Stimulated activated CD4-positive, alpha-beta T cell treated with anti-CD3 and anti-CD28 coated beads, Interleukin-4, amount 100 ng/mL, for 4 hours (primary cell): ENCODE measurements around the gene PLA2R1.
"Not testable (repeated sequence)": the region's sequence is repeated elsewhere in the genome, so short reads cannot be mapped to it uniquely, and the experiment has no call there.

ENCODE experiments used
- DNase-seq, 2 experiments: peaks; one replicate each; pipeline ENCODE4 v3.0.0-alpha.2; 2020

Gene PLA2R1

DNA sequence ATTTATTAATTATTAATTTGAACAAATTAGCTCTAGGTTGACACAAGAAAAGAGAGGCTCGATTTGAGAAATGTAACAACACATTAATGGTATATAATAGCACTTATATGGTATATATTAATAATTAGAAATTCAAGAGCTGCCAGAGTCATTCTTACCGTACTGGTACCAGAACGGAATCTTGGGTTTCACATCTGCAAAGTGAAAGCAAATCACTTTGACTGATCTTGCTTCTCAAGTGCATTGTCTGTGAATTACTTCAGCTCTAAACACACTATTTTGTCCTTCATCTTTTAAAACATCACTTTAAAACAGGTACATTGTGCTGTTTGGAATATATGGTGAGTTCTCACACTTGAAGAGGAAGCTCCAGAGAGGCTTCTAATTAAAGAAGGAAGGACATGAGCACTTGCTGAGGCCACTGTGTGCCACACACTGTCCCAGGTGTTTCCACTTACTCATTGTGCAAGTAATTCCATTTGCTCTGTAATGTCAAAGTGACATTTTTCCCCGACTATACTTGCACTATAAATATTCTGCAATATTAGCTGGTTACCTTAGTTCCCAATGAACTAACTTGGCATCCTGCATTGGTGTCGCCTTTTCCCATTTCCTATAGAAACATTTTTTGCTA is 85.8 kb downstream of the PLA2R1 start:
- DNase-seq = no peak

DNA sequence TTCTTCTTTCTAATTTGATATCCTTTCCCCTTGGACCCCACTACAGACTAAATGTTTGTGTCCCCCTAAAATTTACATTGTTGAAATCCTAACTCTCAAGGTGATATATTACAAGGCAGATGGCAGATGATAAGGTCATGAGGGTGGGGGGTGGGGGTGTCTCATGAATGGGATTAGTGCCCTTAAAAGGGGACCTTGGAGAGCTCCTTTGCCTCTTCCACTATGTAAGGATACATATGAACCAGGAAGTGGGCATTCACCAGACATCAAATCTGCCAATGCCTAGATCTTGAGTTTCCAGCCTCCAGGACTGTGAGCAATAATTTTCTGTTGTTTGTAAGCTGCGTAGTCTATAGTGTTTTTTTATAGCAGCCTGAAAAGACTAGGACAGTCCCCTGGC is 89.1 kb downstream of the PLA2R1 start:
- DNase-seq = no peak

DNA sequence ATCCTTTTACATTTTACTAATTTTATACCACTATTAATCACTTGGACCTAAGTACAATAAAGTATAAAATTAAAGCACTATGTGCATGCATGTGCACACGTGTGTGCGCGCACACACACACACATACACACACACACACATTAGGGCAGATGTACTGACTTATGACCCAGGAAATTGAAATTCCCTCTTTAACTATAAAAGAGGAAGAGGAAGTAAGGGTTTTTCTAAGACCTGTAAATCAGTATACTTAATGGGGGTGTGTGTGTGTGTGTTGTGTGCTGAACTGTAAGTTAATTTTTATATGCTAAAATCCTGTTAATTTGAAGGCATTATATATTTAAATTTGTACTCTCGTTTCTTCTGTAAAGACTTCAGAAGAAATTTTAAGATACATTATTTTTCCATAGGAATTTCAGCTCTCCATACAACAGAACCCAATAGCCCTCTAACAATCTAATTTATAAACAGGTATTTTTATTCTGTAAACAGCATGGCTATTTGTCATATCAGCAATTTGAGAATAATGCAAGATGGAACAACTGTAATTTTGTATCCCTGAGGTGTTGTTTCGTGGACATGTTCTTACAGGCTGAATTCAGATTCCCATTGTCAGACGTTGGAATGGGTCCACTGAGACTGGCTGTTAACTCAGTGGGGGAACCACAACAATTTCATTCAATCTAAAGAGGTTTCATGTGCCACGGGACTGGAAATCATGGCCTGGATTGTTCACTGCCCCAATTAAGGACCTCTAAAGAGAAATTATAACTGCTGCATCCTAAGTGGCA is 90.9 kb downstream of the PLA2R1 start:
- no peak for DNase-seq

DNA sequence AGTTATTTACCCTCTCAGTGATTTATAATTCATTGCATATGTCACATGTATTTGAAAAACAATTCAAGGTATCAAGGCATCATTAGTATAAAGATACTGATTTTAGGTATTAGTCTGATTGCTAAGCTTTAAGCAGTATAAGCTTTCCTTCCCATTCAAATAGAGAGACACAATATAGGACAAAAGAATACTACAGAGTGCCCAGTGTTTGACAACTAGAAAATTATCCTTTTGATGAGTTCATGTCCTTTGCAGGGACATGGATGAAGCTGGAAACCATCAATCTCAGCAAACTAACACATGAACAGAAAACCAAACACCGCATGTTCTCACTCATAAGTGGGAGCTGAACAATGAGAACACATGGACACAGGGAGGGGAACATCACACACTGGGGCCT is 91.9 kb downstream of the PLA2R1 start:
- DNase-seq = not testable (repeated sequence)

DNA sequence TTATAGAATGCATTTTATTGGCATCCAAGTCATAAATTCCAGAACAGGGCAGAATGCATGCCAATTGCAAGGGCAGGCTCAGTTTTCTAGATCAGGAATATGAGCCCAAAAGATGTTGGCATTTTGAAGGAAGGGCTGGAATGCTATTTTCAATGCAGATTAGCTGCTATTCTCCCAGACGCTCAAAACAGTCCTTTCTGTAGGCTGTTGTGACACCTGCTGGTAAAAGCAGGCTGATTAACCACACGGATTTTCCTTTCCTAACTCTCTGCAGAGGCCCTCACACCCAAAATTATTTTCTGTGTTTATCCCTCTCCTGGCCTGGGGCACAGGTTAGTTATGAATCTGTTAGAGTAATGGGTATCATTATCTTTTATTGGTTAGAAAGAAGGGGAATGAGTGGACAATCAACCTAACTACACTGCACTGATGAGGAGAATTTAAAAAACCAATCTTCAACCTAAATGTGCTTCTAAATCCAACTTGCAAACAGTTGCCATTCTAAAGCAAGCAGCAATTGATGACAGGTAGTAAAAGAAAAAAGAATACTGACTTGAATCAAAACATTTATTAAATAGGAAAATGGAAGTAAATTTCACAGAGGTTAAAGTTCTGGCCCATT is 94.0 kb downstream of the PLA2R1 start:
- peak in 1 of 2 experiments; percentile 3 for DNase-seq

DNA sequence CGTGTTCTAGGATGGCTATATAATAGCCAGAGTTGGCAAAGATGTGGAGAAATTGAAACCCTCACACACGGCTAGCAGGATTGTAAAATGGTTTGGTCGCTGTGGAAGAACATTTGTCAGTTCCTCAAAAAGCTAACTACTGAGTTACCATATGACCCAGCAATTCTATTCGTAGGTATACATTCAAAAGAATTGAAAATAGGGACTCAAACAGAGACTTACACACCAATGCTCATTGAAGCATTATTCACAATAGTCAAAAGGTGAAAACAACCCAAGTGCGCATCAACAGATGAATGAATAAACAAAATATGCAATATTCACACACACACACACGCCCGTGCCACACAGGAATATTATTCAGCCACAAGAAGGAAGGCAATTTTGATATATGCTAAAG is 98.7 kb downstream of the PLA2R1 start:
- DNase-seq = no peak

DNA sequence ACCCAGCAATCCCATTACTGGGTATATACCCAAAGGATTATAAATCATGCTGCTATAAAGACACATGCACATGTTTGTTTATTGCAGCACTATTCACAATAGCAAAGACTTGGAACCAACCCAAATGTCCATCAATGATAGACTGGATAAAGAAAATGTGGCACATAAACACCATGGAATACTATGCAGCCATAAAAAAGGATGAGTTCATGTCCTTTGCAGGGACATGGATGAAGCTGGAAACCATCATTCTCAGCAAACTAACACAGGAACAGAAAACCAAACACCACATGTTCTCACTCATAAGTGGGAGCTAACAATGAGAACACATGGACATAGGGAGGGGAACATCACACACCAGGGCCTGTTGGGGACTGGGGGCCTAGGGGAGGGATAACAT is 99.9 kb downstream of the PLA2R1 start:
- DNase-seq = not testable (repeated sequence)

DNA sequence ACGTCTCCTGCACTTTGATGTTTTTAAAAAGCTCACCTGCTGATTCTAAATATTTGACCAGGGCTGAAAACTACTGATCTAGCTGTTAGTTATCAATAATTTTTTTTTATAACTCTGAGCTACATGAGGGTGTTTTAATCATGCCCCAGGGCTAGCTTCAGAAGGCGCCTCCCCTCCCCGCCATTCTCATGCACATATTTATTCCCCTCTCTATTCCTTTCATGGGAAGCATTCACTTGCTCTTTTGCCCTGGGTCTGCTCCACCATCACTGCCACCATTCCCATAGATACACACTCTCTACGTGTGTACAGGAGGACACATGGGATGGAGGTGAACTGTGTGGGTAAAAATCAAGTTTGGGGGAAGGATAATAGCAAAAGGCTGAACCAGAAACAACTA is 101.0 kb downstream of the PLA2R1 start:
- no peak for DNase-seq

DNA sequence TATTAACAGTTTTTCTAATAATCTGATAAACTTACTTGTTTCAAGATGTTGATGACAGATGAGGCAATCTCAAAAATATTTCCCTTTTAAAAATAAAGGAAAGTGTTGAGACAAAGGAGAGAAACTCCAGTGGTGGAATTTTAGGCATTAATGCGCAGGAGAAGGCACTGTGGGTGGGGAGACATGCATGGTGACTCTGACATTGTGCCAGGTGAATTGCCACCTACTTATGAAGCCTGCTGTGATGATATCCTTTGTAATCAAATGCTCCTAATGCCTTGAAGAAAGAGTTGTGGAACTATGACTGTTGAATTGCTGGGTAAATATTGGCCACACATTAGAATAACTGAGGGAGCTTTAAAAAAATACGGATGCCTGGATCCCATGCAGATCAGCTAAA is 101.4 kb downstream of the PLA2R1 start:
- DNase-seq = no peak

DNA sequence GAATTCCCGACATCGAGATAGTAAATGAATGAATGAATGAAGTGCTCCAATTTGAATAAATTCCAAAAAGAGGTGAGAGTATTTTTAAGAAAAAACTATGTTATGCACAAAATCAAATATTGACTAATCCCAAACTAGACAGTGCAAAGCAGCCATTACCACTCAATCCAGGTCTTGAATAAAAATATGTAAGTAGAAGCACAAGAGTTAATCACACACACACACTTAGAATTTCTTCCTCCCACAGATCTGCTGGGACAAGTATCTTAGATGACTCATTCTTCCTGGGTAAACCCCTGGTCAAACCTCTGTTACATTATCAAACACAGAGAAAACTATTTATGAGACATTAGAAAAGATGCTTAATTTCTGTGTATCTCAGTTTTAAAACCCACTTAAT is 102.0 kb downstream of the PLA2R1 start:
- DNase-seq = no peak

DNA sequence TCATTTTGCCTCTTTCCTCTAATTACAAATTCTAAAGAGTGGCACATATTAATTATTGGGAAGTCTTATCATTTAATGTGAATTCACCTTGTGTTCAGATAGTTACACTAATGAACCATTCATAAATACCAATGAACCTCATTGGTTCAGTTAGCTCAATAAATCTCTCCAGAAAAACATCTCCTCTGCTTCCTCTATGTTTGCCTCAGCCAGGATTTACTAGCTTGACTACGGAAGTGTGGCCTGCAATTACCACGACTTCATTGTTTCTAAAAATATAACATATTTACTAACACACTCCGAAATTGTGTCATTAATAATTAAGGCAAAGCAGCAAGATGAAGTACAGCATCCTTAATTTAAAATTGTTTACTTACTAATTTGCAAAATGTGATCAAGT is 103.3 kb downstream of the PLA2R1 start:
- no peak for DNase-seq

DNA sequence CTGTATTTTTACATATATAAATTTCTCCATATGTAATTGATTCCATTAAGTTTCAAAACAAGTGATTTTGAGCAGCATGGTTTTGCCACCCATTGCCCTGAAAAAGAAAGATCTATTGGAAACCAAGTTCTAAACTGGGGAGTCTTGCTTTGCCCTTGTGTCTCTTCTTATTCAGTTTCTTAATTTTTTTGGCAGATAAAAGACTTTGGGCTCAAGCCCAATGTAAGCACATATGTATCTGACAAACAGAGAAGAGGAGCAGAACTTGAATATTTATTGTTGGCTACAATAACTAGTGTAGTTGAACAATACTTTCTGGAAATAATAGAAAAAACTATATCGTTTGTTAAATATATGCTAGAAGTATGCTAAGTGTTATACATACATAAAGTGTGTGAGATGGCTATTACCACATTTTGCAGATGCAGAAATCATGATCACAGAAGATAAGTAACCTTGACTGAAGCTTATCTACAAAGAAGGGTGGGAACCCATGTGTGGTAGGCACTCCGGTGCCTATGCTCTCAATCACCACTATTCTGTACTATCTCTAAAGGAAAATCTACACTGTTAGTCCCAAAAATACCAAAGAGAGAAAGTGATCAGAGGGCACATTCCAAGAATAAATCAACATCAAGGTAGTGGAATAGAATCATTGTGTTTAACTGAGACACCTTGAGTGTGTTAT is 109.1 kb downstream of the PLA2R1 start:
- DNase-seq = no peak

DNA sequence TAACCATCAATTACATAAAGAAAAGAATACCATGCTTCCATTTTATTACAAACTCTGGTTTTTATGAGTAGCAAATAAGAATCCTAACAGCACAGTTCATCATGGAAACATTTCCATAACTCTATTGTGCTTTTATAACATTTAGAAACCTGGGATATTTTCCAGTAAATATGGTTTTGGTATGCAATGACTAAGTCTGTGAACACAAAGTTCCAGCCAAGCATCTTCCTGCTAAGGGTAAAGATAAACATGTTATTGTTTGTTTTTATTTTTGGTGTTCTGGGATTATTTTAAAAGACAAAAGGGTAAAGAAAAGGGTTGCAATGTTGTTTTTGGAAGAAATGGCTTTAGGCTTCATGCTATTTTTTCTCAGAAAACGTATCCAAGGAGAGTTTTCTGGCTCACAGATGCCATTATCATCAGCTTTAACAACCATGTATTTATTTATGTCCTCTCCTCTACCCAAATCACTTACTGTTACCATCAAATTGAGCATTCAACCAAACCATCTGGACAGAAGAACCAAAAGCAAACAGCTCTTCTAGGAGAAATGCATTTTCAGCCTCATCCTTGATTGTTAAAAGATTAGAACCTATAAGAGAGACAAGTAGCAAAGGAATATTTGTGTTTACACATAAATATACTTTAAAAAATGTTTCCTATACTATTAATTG is 116.0 kb downstream of the PLA2R1 start:
- DNase-seq = no peak

DNA sequence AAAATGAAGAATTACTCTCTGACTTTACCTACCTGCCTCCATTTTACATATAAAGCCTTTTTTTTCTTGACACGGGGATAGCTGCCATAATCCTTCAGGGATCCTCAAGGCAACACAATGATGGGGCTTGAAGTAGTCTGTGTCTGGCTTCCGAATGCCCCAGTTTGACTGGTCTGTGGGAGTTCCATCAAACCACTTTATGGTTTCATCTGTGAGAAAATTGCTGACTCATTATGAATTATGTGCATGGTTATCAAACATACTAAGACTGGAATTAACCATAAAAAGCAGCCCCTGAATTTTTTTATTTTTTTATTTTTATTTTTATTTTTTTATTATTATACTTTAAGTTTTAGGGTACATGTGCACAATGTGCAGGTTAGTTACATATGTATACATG is 117.5 kb downstream of the PLA2R1 start:
- DNase-seq = no peak

DNA sequence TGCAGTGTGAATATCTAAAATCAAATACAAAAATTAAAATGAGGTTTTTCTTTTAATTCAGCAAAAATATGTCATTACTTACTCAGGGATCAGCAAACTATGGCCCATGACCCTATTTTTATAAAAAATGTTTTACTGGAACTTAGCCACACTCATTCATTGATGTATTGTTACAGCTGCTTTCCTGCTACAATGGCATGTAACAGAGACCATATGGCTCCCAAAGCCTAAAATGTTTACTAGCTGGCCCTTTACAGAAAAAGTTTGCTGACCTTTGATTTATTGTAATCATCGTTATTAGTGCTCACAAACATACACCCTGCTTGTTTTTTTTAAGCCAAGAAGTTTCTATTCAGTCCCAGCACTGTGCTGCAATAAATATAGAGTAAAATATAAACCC is 120.3 kb downstream of the PLA2R1 start:
- DNase-seq = no peak

DNA sequence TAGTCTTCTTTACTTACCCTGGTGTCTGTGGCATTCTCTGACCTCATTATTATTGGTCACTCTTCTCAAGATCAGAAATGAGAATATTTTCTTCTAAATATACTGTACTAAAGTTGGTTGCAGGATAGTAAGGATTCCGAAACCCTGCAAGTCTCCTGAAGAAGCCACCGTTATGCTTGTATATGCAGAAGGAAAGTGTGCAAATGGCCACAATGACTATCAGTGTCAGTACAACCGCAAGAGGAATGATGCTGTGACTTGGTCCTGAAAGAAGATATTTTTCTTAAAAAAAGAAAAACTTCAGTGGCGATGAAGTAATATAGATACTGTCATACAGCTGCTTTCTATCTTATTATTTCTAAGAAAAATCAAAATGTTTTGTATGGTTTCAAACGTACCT is 120.7 kb downstream of the PLA2R1 start:
- DNase-seq = no peak

DNA sequence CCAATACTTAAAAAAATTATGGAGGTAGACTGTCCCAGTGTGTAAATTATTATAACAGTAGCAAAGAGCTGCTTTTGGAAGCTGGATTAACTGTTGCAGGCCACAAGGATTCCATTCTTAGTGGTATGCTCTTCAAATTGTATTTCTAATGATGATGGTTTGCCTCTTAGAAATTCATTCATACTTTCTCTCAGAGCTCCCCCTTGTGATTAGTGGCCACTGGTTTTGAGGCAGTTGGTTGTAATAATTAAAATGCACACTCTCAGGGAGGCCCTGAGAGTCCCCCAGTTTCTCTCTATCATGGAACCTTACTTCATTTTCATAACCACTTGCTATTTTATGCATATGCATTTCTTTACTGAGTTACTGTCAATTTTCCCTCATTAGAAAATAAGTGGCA is 122.5 kb downstream of the PLA2R1 start:
- no peak for DNase-seq

DNA sequence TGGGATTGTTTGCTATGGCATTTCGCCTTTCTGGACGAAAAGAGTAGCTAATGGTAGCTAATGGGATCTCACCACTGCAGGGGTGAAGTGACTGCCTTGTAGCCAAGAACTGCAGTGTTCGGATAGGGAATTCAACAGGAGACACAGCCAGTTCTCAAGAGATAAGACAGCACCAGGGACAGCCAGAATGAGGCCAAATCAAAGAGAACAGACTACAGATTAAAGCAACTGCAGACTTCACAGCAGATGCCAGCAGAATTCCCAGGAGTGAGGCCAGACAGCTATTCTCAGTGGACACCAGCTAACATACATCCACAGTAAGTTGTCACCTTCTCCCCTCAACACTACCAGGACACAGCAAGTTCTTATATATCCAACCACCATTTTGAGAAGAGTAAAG is 124.0 kb downstream of the PLA2R1 start:
- DNase-seq = no peak

DNA sequence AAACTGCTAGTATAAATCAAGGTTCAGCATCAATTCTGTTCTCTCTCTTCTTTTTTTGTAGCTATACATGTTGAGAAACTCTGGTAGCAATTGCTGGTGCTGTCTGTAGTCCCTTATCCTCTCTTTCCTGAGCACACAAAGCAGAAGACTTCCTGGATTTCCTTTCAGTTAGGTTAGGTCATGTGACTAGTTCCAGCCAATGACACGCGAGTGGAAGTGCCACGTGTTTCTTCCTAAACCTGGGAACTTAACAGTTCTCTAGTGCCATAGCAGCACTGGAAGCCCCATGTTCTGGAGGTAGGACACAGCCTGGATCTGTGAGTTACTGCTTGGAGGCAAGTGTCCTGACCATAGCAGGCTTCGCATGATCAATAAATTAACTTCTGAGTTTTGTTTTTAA is 125.9 kb downstream of the PLA2R1 start:
- DNase-seq = no peak

DNA sequence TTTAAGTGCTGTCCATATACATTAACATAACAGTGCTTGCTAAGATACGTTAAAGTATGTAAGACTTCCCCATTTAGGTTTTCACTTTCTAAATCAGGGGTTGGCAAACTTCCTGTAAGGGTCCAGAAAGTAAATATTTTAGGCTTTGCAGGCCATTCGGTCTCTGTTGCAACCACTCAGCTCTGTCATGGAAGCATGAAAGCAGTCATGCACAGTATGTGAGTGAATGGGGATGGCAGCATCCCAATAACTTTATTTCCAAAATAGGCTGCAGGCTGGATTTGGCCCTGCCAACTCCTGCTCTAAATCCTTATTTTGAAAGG is 128.7 kb downstream of the PLA2R1 start:
- DNase-seq = no peak

DNA sequence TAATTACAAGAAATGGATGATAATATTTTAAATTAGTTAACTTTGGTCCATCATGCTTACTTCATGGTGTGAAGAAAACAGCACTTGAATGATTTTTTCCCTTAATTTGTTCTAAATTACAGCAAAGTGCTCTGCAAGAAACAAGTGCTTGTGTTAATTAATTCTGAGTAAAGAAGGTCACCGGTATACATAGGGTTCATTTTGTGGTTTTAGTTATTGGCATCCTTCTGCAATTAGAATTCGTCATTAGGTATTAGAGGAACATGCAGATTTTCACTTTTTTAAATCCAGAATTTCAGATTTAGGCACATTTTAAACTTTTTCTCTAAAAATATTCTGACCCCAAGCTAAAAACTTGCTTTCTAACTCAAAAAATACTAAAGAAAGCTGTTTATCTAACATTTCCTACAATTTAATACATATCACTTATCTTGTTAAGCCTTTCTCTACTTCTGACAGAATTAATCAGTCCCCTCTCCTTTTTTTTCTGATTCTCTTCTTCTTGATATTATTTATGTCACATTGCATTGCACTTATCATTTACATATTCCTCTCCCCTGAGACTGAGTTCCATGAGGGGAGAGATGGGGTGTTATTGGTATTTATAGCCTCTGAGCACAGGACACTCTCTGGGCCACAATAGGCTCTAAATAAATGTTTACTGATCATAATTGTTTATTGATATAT is 129.2 kb downstream of the PLA2R1 start:
- no peak for DNase-seq

DNA sequence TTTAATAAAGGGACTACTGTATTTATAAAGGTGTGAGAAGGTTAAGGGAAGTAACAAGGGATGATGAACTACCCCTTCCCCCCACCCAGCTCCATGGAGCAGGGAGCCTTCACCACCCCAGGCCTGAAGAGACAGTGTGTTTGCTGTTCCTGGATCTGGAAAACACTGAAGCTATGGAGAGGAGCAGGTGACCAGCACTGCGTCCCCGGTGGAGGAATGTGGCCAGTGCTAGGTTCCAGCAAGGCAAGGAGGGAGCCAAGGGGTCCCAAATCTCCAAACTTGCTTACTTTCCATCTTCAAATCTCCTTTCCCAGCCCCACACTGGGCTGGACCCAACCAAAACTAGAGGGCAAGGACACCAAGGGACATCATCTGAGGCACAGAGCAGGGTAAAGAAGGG is 135.7 kb downstream of the PLA2R1 start:
- no peak for DNase-seq

DNA sequence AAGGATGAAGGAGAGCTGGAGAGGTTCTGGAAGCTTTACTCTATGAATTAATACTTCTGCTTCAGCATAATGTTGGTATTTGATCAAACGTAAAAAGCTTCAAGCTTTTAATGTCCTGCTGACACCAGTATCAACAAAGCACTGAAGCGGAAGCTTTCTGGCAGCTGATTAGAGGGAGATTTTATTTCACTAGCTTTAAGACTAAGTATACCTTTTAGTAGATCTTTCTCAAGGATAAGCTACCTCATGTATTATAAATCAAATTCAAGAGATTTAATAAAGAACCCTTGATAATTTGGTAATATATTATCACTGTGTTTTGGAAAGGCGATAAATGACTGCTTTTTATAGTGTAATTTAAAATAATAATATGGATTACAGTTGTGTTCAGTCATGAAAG is 136.4 kb downstream of the PLA2R1 start:
- DNase-seq = no peak
